Measurements from ENCODE around the gene UGCG.

DNA sequence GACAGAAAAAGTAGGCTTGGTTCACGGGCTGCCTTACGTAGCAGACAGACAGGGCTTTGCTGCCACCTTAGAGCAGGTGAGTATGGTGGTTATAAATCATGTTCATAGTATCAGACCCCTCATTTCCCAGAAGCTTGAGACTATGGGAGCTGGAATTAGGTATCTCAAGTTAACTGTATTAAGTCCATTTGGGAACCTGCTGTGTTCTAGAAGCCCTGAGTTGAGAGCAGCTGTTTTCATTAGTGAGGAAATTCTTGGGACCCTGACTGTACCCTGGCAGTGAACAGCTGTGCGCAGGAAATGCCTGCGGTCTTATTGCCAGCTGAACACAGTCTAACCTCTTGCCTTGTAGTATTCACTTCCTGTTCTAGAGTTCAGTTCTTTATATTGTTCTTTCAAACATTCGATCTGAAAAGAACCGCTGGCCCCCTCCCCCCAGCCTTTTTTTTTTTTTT is 29.8 kb downstream of the UGCG start:
- TF ChIP-seq EZH2 (IDR thresholded peaks at IDR 0.05): no peak
- no peak for TF ChIP-seq EZH2phosphoT487 (IDR thresholded peaks at IDR 0.05)
- TF ChIP-seq, protein P1, sequence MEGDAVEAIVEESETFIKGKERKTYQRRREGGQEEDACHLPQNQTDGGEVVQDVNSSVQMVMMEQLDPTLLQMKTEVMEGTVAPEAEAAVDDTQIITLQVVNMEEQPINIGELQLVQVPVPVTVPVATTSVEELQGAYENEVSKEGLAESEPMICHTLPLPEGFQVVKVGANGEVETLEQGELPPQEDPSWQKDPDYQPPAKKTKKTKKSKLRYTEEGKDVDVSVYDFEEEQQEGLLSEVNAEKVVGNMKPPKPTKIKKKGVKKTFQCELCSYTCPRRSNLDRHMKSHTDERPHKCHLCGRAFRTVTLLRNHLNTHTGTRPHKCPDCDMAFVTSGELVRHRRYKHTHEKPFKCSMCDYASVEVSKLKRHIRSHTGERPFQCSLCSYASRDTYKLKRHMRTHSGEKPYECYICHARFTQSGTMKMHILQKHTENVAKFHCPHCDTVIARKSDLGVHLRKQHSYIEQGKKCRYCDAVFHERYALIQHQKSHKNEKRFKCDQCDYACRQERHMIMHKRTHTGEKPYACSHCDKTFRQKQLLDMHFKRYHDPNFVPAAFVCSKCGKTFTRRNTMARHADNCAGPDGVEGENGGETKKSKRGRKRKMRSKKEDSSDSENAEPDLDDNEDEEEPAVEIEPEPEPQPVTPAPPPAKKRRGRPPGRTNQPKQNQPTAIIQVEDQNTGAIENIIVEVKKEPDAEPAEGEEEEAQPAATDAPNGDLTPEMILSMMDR (IDR thresholded peaks at IDR 0.05): no peak

Data from neural progenitor cell (in vitro differentiated cells).